HG03469 (cell line): ENCODE data around the gene FRAS1.
"Not testable (repeated sequence)": the region's sequence is repeated elsewhere in the genome, so short reads cannot be mapped to it uniquely, and the experiment has no call there.

Source experiments
- ATAC-seq: cut with Tn5 transposase; IDR thresholded peaks from one replicate; pipeline ENCODE4 v1.9.1; 2021; ENCODE audit warnings: mild to moderate bottlenecking, moderate library complexity, moderate number of reproducible peaks; ENCODE audit not compliant: unreplicated experiment

FRAS1 gene

DNA sequence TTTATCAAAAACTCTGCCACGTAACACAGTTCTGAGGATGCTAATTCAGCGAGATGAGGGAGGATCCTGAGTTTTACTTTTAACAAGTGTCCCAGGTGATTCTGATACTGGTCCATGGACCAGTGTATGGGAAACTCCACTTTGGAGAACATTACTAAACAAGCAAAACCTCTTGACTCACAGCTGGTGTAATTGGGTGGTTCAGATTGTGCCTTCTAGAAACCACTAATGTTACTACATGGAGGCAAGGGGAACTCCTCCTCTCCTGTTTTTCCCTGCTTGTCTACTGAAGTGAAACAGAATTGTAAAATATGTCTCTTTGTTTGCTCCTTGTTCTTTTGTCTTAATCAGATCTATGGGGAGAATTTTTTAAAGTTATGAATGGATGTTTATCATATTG lies 62.6 kb downstream of the FRAS1 start:
- no peak for ATAC-seq

- ATAC-seq, result no peak
These were observed 63.2 kb downstream of the FRAS1 start for GRCh38 chr4:78120144-78120880.

DNA sequence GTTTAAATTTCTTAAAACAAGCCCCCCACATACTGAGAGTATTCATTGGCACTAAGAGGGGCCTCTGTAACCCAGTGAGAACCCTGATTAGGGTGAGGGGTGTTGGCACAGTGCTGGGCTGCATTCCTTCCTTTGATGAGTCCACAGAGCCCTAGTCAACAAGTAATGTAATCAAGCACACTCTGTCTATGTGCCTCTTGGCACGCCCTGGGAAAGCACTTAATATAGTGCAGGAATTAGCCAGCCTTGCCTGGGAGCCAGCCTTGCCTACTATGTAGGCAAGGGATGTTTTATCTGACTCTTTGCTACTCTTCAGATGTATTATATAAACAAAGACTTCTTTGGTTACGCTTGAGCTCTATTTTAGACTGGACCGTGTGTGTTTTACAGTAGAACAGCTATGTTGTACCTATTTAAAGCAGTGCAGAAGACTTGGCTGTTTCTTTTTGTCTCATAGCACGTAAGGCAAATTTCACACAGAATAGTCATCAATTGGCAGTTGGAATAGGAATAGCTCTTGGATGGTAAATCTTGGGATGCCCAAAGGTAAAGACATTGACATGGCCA lies 64.3 kb downstream of the FRAS1 start:
- no peak for ATAC-seq

GRCh38 chr4:78125834-78126331 lies 68.8 kb downstream of the FRAS1 start:
- not testable (repeated sequence) for ATAC-seq

DNA sequence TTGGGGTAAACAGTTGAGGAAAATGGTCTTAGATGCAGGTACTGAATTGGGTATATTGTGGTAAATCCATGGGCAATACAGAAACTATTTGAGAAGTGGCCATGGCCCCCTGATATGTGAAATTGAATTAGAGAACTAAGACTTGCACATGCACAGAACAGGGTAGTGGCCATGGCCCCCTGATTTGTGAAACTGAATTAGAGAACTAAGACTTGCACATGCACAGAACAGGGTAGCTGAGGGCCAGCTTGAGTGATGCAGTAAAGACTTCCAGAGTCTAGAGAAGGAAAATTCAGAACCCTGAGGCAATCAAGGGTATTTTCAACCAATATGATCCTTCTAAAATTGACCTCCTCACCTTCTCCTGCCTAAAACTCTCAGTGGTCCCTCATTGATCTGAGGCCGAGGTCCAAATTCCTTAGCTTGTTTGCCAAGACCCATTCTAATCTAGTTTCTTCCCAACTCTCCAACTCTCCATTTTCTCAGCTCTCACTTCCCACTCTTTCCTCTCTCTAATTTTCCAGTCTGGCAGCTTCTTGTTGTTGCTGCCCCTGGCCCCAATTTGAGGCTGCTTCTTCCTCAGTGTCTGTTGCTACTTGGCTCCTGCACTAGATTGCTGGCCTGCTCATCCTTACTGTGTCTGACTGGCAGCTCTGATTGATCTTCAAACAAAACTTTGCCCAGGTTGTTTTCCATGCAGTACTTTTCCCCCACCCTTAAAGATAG lies 72.4 kb downstream of the FRAS1 start:
- no peak for ATAC-seq

DNA sequence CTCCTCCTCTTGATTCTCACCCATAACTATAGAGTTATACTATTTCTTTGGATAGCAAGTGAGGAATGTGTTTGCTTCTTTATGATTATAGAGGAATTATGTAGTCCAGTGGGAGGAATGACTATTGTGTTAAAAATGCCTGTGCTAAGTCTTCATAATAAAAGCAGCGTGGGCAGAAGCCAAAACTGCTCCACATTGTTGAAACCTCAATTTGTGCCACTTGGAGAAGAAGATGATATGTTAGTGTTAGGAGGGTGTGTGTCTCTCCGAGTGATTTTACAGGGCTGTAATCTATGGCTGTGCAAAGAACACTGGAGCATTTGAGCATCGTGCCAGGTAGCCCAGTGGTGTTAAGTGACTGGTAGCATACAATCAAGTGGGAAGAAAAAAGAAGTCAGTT lies 74.3 kb downstream of the FRAS1 start:
- ATAC-seq, result no peak

GRCh38 chr4:78136109-78137081 lies 79.3 kb downstream of the FRAS1 start:
- no peak for ATAC-seq

- ATAC-seq, result no peak
These were observed 80.4 kb downstream of the FRAS1 start for GRCh38 chr4:78137532-78137931.

DNA sequence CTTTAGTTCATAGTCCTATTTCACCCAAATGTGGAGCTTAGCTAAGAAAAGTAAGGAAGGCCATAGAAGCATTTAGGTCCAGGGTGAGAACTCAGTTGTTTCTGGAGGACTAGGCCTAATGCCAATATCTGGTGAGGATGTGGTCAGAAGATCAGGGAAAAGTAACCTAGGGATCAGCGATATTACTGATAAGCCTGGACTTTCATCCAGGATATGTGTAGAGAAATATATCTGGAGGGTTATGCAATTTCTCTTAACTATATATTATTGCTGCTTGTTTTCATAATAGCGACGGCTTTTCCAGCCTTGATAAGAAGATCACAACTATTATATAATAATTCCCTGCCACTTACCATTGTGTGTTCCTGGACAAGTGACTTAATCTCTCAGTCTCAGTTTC lies 81.1 kb downstream of the FRAS1 start:
- ATAC-seq, result no peak

DNA sequence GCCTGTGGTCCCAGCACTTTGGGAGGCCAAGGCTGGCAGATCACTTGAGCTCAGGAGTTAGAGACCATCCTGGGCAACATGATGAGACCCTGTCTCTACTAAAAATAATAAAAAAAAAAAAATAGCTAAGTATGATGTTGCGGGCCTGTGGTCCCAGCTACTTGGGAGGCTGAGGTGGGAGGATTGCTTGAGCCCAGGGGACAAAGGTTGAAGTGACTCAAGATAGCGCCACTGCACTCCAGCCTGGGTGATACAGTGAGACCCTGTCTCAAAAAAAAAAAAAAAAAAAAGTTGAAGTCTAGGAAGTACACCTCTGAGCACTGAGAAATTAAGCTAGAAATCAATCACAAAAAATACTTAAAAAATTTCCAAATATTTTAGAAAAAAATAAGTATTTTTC lies 86.5 kb downstream of the FRAS1 start:
- ATAC-seq, result no peak

DNA sequence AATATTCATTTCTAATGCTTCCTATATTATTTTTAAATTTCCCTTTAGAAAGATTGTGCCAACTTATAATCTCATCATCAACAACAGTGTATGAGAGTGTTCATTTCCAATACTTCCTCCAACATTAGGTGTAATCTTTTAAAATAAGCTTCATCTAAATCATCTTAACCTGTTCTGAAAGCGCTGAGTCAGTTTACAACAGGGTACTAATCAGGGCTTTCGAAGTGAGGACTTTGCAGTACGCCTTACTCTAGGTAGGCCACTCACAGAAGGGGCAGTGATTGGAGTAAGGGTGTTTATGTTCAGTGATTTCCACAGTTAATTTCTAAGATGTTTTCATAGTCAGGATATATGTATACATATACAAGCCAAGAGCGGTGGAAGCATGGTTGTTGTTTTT lies 87.9 kb downstream of the FRAS1 start:
- no peak for ATAC-seq

DNA sequence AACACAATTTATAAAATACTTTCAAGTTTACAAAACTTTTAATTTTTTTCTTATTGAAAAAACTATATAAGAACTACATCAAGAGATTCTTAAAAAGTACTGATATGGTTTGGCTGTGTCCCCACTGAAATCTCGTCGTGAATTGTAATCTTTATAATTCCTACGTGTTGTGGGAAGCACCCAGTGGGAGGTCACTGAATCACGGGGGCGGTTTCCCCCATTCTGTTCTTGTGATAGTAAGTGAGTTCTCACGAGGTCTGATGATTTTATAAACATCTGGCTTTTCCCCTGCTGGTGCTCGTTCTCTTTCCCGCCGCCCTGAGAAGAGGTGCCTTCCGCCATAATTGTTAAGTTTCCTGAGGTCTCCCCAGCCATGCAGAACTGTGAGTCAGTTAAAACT lies 88.5 kb downstream of the FRAS1 start:
- ATAC-seq, result no peak

DNA sequence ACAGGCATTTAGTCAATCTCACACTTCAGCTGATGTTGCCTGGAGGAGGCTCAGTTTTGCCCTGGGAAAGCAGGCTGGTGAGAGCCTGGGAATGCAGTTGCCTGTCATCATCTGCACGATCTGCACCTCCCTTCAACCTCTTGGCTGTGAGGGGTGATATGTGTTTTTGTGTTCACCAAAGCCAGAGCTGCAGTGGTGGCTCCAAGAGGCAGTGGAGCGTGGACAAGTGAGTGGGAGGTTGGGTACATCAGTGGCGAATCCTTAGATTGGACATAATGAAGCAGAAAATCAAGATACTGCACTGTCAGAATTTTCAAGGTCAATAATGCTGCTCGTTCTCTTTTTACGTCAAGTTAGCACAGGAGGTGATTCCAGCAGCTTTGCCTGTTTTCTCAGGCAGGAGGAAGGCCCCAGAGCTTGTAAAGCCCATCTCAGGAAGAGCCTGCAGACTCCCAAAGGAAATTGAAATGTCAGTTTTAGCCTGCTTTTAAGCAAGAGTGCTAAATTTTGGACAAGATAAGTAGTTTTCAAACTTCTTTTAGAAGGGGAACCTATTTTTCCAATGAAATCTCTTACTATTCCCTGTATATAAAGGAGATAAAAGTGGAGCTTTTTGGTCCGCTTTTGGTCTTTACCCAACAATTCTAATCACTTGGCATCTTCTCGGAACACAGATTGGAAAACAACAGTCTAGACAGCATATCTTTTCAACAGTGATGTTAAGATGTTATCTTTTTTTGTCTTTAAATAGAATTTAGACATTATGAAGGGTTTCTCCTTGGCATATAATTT lies 92.8 kb downstream of the FRAS1 start:
- ATAC-seq, result no peak

DNA sequence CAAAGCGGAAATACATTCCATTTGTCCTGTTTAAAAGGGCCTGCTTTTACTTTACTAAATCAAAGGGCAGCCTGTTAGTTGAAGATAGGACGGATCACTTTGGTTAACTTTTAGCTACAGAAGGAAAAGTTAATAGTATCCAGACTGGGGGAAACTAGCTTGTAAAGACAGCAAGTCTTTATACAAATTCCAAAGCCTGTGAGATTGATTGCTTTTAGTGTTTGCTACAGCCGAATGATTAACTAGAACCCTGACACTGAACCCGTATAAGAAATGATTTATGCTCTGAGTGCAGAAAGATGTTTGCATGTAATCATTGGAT lies 93.4 kb downstream of the FRAS1 start:
- ATAC-seq, result no peak

DNA sequence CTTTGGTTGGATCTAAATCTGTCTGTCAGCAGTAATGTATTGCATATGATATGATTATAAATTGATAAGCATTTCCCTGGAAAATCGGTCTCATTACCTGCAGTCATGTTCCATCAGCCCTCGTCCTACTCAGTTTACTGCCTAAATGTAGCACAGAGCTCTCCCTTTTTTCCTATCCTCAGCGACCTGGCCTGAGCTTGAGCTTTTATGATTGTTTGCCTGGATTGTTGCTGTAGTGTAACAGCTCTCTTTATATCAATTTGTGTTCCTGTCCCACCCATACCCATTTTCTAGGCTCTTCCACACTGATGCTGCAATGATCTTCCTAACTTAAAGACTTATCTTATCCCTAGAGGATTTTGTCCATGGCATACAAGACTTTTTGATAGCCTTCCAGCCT lies 95.7 kb downstream of the FRAS1 start:
- ATAC-seq, result no peak

GRCh38 chr4:78154972-78155590 lies 98.0 kb downstream of the FRAS1 start:
- ATAC-seq, result no peak

- no peak for ATAC-seq
These were observed 98.5 kb downstream of the FRAS1 start for GRCh38 chr4:78155616-78156105.

- no peak for ATAC-seq
These were observed 99.4 kb downstream of the FRAS1 start for GRCh38 chr4:78156520-78156919.

DNA sequence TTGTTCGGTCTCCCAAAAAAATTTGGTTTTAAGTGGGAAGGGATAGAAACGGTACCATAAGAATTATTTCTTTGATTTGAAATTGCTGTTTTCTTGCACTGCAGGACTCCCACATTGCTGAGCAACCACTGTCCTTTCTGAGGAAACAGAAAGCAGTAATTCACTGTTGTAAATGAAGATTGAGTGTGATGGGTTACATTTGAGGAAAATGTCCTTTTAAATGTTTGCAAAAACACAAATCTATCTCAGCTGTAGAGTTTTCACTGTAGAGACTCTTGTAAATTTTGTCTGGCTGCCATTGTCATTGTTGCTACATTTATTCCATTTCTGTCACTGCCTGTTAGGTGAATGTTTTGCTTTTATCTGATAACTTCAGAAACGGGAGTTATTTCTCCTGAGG lies 105.2 kb downstream of the FRAS1 start:
- no peak for ATAC-seq

DNA sequence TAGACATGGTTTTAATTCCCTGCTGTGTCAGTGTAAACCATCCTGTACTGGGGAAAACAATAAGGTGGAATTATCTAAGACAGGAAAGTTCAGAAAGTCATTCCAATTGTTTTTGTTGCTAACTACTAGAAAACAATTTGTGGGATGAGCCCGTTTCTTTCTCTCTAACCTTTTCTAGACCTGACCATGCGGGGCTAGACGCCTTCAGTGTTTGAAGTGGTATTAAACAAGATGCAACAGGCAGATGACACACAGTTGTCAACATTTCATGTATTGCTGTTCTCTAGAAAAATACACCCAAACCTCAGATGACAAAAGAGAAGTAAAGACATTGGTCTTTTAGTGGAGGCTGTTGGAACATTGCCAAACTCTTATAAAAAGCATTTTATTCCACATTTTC lies 105.7 kb downstream of the FRAS1 start:
- no peak for ATAC-seq
